ENCODE measurements around the gene STK32C.

DNA sequence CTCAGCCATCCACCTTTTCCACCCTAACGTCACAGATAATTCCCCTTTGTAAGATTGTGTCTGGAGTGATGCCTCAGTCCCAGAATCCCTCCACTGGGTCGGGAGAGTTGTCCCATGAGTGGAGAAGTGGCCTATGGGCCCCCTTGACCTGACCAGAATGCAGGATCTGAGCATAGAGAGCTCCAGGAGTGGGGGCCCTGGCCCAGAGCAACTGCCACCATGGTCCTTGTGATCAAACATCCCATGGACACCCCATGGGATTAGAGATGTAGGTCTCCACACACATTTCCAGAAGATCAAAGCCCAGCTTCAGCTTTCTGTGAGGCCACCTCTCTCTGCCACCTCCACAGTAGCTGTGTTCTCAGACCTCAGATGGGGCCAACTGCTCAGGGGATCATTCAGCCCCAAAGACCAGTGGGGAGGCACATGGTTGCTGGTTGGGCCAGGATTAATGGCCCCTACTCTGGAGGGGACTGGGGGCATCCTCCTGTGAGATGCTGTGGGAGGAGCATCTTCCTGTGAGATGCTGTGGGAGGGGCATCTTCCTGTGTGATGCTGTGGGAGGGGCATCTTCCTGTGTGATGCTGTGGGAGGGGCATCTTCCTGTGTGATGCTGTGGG, 149.5 kb downstream of the STK32C start:
- TF ChIP-seq, protein P1, sequence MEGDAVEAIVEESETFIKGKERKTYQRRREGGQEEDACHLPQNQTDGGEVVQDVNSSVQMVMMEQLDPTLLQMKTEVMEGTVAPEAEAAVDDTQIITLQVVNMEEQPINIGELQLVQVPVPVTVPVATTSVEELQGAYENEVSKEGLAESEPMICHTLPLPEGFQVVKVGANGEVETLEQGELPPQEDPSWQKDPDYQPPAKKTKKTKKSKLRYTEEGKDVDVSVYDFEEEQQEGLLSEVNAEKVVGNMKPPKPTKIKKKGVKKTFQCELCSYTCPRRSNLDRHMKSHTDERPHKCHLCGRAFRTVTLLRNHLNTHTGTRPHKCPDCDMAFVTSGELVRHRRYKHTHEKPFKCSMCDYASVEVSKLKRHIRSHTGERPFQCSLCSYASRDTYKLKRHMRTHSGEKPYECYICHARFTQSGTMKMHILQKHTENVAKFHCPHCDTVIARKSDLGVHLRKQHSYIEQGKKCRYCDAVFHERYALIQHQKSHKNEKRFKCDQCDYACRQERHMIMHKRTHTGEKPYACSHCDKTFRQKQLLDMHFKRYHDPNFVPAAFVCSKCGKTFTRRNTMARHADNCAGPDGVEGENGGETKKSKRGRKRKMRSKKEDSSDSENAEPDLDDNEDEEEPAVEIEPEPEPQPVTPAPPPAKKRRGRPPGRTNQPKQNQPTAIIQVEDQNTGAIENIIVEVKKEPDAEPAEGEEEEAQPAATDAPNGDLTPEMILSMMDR (conservative IDR thresholded peaks at IDR 0.05; ENCODE audit: low read depth, low read length) = no peak
- no peak for TF ChIP-seq EZH2 (IDR thresholded peaks at IDR 0.05; ENCODE audit: borderline replicate concordance, low read depth, low read length, poor library complexity, severe bottlenecking)

Measured in A673 (cell line).